Activated CD4-positive, alpha-beta T cell treated with anti-CD3 and anti-CD28 coated beads for 24 hours (primary cell): ENCODE measurements around the gene RILPL2.
"Not testable (repeated sequence)": the region's sequence is repeated elsewhere in the genome, so short reads cannot be mapped to it uniquely, and the experiment has no call there.

Experiments used
- DNase-seq, 2 donors: peaks; one replicate each; pipeline ENCODE4 v3.0.0-alpha.2; 2020; ENCODE audit warnings: low read depth in 2 of 2

Gene RILPL2

GRCh38 chr12:123449856-123450255, 13.4 kb upstream of the RILPL2 start:
- no peak for DNase-seq

GRCh38 chr12:123449249-123449733, 12.8 kb upstream of the RILPL2 start:
- no peak for DNase-seq

GRCh38 chr12:123446333-123446713, 9.8 kb upstream of the RILPL2 start:
- no peak for DNase-seq

GRCh38 chr12:123445388-123446332, 9.2 kb upstream of the RILPL2 start:
- no peak for DNase-seq

- no peak for DNase-seq
Observed at GRCh38 chr12:123444092-123445026, 7.9 kb upstream of the RILPL2 start.

GRCh38 chr12:123442774-123443173, 6.3 kb upstream of the RILPL2 start:
- DNase-seq: no peak

GRCh38 chr12:123441523-123442164, 5.2 kb upstream of the RILPL2 start:
- DNase-seq: no peak

- DNase-seq: no peak
Observed at GRCh38 chr12:123435636-123436016, 858 bp downstream of the RILPL2 start.

GRCh38 chr12:123433615-123434014, 2.9 kb downstream of the RILPL2 start:
- no peak for DNase-seq

- DNase-seq: not testable (repeated sequence)
Observed at GRCh38 chr12:123431951-123432817, 4.3 kb downstream of the RILPL2 start.

GRCh38 chr12:123429101-123429500, 7.4 kb downstream of the RILPL2 start:
- not testable (repeated sequence) for DNase-seq

GRCh38 chr12:123428591-123428990, 7.9 kb downstream of the RILPL2 start:
- DNase-seq: no peak

GRCh38 chr12:123427036-123427769, 9.3 kb downstream of the RILPL2 start:
- DNase-seq: no peak

- no peak for DNase-seq
Observed at GRCh38 chr12:123421314-123421713, 15.2 kb downstream of the RILPL2 start.

- DNase-seq: no peak
Observed at GRCh38 chr12:123410041-123410412, 26.5 kb downstream of the RILPL2 start.

- DNase-seq: not testable (repeated sequence)
Observed at GRCh38 chr12:123409284-123410040, 27.0 kb downstream of the RILPL2 start.

- DNase-seq: not testable (repeated sequence)
Observed at GRCh38 chr12:123408619-123409018, 27.9 kb downstream of the RILPL2 start.

- DNase-seq: not testable (repeated sequence)
Observed at GRCh38 chr12:123407934-123408333, 28.6 kb downstream of the RILPL2 start.

GRCh38 chr12:123407269-123407668, 29.2 kb downstream of the RILPL2 start:
- DNase-seq: not testable (repeated sequence)
